HG03354 (cell line): Measurements from ENCODE around the gene SGIP1.

Experiments used
- ATAC-seq: cut with Tn5 transposase; IDR thresholded peaks from one replicate; pipeline ENCODE4 v1.9.1; 2021; ENCODE audit warnings: mild to moderate bottlenecking; ENCODE audit not compliant: unreplicated experiment, poor library complexity, severe bottlenecking

Gene SGIP1

DNA sequence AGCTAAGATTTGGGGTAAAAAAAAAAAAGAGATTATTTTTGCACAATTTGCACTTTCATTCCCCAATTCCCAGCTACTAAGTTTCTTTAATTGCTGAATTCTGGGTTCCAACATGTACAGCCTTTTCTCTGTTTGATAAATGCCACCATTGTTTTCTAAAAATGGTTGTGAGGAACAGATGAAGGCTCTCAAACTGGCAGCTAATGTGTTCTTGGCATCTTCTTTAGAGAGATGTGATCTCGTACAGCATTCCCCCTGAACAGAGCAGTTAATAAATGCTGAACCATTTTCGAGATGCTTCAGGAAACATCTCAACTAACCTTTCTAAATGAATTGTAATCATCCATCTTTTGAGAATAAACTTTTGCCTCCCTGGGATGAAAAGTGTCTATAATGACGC lies 110.4 kb downstream of the SGIP1 start:
- no peak for ATAC-seq

DNA sequence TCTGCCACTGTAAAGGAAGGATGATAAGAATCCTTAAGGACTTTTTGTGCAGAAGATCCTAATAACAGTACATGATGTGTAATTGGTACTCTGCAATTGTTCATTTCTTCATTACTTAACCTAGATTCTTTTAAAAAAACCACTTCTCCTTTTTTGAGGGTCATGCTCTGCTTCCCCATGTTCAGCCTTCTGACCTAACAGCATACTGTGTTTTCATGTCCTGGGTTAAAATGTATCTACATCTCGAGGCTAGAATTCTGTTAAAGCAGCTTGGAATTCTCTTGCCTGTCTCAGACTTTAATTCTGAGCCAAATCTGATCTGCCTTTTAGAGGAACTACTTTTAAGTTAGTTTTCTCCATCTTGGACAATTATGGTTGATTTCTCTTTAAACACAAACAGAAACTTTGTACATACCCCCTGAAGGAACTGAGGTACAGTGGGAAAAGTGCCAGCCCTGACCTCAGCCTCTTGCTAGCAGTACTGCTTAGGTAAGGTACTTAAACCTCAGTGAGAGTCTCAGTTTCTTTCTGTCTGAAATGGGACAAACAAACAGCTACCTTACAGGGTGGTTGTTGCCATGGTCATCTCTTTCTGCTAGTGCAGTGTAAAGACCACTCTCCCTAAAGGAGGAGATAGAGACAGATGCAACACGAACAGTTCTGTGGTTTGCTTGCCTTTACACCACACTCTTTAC lies 115.1 kb downstream of the SGIP1 start:
- ATAC-seq, result peak; percentile 87

DNA sequence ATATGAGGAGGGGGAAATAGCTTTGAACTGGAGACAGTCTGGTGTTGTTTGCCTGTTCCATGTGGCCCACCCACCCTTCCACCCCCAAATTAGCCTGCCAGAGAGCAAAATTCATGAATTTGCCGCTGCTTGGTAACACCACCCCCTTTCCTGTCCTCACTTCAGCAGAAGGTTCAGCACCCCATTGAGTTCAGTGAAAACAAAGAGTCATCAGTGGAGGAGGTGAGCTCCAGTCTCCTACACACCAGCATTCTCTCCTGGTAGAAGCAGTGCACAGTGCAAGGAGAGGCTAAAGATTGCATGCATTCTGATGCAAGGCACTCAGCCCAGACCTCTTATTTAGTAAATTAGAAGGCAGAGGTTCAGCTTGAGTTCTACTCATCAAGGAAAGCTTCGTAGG lies 118.6 kb downstream of the SGIP1 start:
- ATAC-seq, result no peak

DNA sequence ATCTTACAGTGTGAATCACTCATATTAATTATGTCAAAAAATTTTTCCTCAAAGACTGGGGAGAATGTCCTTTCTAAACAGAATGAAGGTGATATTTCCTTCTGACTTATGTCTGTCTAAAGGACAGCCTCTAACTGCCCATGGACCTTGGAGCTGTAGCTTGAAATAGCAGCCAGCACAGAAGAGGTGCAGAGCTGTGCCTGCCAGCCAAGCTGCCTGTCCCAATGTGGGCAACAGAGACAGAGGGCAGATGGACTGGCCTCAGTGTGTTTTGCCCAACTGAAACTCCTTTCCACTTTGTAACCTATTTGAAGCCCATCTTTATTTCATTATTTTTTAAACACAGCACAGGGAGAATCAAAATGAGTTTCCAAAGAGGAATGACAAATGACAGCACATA lies 120.7 kb downstream of the SGIP1 start:
- ATAC-seq, result no peak

DNA sequence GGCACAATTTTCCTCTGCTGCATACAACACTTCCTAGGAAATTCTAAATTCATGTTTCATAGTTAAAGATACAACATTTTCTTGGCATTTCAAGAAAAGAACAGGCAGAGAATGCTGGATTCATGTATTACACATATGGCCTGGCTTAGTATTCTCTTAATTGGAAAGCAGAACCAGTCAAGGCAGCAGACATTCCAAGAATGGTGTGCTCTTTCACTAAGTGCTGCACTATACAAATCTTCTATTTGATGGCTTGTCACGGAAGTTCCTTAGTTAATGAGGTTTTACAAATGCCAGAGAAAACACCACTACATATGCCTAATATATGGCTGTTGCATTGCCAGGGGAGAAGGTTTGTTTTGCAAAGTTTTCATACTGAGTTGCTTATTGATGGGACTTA lies 137.5 kb downstream of the SGIP1 start:
- no peak for ATAC-seq

DNA sequence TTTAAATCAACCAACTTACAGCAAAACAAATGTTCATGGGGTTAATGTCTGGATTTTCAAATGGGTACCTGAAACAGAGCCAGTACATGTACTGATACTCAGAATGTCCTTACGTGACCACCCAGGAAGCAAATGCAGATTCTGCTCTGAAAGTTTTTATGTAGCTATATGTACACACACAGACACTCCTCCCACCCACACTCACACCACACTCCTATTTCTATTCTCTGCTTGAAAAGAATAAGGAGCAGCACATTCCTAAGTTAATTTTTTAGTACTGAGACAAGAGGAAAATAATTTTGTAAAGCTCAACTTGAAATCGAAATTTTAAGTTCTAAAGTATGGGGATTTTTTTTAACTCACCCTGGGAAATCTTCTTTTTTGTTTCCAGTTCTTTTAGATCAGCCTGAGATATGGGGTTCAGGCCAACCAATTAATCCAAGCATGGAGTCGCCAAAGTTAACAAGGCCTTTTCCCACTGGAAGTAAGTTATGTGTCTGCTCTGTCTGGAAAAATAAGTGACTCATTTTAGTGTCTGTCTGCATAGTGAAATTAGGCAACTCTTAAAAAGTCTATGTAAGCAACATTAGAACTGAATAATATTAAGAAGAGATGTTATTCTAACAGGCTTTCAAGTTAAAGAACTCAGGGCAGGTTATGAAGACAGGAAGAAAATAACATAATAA lies 142.8 kb downstream of the SGIP1 start:
- no peak for ATAC-seq

DNA sequence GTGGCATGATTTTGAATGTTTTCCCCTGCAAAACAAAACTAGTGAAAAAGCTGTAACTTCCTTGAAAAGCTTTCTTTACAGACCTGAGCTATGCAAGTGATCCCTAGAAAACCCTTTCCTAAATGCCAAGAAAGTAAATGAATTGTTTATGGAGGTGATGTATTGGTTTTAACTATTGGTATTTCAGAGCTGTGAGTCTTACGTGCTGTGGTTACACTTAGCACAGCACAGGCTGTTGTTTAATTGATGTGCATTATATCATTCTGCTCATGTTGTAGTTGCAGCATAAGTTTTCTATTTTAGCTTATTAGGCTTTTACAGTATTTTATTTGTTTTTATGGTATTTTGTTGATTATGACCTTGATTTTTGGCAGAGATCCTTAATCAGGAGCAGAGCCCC lies 144.2 kb downstream of the SGIP1 start:
- ATAC-seq, result no peak

DNA sequence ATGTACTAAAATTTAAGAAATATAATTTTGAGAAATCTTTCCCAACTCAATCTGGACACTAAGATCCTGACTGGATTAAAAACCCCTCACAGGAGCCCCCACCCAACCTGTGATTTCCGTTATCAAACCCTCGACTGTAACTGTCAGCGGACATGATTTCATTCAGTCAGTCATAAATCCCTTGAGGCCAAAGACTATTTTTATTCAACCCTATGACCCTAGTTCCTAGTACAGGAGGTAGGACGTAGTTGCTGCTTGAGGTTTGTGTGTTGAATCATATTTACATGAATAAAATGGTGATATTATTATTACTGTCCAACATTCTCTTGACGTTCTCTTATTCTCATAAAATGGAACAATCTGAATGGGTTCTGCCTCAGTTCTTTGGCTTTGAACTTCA lies 145.2 kb downstream of the SGIP1 start:
- ATAC-seq, result no peak

DNA sequence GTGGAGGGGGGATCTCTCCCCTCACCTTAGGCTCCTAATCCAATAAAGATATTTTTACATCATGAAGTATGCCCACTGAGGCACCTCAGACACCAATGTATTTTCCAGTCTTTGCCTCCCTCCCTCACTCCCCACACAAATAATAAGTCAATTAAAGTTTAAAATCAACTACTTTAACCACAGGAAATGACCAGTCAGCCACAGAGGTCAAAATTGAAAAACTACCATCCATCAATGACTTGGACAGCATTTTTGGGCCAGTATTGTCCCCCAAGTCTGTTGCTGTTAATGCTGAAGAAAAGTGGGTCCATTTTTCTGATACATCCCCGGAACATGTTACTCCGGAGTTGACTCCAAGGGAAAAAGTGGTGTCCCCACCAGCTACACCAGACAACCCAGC lies 147.7 kb downstream of the SGIP1 start:
- no peak for ATAC-seq

DNA sequence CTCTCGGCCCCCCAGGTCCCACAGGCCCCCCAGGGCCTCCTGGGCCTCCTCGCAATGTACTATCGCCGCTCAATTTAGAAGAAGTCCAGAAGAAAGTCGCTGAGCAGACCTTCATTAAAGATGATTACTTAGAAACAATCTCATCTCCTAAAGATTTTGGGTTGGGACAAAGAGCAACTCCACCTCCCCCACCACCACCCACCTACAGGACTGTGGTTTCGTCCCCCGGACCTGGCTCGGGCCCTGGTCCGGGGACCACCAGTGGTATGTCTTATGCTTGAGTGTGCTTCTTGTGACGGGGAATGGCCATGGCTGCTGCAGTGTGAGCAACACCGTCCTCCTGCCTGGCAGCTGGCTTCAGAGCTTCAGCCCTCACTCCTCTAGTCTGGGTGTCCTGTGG lies 148.2 kb downstream of the SGIP1 start:
- no peak for ATAC-seq

DNA sequence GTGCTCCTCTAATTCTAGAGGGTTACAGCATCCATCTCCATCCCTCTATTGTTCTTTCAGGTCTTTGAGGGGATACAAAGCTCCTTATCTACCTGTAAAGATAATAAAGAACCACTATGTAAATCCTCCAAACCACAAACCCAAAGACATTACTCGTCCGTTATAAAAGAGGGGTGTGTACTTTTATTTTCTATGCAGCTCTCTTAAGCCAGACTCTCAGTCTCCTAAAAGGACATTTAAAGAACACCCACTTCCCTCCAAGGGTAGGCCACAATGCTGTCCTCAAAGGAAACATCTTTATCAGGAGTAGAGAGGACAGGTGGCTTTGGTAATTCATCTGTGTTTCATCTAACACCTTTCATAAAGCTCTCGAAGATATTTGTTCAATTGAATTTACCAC lies 150.4 kb downstream of the SGIP1 start:
- no peak for ATAC-seq

DNA sequence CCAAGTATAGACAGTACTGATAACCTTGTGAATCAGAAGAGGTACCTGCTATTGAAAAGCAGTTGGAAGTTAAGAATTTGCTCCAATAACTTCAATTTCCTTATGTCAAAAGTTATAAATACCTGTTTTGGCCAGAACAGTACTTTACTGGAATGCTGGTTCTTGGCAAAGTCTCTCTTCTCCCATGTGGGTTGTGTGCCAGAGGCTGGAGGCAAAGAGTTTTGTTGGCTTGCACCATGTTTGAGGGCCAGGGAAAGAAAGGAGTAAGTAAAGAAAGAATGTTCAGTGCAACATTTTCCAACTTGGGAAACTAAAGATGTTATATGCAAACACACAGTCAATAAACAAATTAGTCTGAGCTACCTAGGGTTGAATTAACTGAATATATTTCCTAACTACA lies 151.3 kb downstream of the SGIP1 start:
- ATAC-seq, result no peak

DNA sequence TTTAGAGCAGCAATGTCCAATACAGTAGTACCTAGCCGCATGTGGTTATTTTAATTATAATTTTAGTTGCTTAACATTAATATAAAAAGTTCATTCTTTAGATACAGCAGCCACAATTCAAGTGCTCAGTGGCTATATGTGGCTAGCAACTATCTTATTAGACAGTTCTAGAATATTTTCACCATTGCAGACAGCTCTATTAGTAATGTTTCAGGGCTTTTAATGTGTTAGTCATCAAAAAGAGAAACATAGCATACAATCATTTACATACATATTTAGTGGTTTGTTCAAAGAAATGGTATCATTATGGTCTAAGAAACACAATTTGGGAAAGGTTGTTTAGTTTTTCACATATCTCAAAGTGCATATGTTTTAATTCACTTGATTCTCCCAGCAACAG lies 151.7 kb downstream of the SGIP1 start:
- ATAC-seq, result no peak

DNA sequence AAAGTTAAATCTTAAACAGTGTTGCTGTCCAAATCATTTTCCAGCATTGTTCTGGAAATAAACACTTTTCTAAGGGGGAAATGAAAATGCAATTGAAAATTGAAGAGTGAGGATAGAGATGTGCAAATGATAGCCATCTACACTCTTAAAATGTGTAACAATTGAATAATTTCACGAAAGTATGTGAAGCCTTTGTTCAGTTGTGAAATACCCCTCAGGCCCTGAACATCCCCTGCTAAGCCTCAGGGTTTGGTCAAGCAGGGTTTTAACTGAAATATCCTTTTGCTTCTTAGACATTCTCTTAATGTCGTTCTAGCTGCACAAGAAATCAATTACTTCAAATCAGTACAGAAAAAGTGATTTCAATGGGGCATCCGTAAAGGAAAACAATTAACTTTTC lies 152.5 kb downstream of the SGIP1 start:
- ATAC-seq, result no peak

DNA sequence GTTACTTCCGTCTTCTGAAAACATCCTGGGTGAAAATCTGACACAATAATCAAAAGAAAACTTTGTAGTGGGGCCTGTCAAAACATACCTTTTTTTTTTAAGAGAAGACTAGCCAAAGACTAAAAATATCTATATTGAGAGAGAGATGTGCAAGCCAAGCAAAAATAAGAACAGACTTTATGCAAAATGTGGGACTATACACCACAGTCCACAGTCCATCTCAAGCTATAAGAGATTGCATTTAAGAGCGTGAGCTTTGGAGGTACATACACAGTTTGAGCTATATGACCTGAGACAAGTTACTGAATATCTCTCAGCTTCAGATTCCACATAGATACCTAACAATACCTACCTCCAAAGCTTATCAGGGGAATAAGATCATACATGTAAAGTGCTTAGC lies 153.4 kb downstream of the SGIP1 start:
- ATAC-seq, result no peak

DNA sequence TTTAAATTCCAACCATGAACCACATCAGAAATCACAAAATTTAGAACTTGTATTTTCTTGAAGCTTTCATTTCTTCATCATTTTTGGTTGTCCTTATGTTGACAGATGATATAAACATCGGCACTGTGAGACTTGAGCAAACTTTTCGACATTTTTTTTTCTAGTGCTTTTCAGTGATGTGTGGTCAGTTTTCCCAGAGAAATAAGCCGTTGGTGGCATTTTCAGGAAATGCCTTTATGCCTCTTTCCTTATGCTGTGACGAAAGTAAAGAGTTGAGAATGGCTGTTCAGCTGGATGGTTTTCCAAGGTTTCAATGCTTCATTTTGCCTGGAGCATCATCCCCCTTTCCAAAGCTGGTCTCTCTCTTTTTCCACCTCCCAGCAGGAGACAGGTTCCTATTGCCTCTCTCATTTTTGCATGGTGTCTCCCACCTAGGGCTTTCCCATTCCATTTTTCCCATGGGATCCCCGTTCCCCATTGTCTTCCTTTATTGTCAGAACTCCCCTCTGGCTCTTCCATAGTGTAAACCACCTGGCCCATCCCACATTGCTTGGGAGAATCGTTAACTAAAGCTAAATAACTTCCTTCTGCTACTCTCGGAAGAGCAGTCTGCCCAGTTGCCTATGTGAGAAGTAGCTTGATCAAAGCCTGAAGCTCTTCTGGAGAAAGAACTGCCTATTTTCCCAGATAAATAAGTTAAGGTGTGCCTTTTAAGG lies 156.9 kb downstream of the SGIP1 start:
- ATAC-seq, result no peak

DNA sequence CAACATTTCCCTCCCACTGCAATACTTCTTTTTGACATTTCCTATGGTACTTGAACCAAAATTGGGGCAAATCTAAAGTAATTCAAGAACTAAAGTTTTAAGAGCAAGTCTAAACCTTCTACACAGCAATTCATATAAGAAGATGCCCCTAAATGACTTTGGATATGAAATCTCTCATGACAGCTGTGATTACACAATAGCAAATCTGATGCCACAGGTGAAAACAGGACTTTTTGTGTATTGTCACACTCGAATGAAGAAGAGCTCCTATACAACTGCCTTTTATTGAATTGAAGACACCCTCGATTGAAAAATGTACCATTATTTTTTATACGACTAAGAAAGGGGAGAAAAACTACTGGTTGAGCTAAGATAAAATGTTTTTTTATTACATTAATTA lies 158.7 kb downstream of the SGIP1 start:
- no peak for ATAC-seq

DNA sequence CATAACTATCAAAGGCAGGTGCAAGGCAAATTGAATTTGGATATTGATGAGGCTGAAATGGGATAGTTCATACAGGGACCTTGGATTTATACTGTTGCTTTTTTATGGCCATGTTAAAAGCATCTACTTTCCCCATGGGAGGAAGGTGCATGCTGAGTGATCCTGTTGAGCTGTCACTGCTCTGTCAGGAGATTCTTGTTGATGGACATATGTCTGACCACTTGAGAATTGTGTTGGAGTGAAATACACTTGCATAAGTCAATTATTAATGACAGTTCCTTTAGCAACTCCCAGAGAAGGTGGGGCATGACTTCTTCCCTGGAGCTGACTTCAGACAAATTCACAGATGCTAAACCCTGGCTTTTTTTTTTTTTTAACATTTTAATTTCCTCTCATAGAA lies 159.9 kb downstream of the SGIP1 start:
- ATAC-seq, result no peak

DNA sequence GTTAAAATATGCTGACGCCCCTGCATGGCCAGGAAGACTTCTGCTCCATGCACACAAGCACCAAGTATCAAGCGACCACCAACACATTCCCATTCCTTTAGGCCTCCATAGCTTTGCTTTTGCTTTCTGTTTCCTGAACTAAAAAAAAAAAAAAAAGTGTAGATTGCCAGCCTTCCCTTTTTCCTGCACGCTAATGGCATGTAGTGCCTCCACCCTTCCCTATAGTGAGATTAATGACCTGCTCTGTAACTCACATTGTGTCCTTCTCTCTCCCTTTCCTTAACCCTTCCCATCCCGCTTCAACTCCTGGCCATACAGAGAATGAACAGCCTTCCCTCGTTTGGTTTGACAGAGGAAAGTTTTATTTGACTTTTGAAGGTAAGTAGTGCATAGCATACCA lies 161.2 kb downstream of the SGIP1 start:
- no peak for ATAC-seq

DNA sequence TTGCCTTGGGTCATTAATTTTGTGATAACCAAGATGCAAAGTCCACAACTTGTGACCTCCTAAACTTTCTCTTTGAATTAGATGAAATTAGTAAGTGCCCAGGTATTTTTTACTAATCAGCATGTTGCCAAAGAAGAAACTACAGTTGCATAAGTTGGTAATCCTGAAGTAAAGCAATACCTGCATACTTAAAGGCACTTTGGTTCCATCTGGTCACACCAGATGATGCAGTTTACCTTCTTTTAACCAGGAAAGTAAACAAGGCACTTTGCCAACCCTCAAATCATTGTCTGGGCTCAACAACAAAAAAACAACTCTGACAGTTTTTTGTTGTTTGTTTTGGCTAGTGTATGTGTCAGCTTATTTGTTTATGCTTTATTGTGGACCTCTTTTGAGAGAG lies 162.8 kb downstream of the SGIP1 start:
- no peak for ATAC-seq

DNA sequence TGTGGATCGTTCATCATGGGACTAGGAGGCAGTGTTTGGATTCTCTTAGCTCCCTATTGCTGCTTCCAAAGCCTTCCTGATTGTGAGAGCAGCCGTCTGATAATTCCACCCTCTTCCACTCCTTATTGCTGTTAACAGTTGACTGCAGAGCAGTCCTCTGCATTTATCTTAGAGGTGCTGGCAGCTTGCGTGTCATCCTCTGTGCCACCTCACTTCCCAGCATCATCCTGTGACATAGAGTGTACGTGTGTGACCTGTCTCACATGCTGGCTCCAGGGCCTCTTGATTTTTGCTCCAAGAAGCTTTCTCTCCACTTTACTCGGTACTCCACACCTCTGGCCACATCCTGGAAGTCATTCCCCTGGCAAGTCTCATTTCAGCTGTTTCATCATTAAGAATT lies 165.3 kb downstream of the SGIP1 start:
- no peak for ATAC-seq
